ENCODE results near the gene EFCC1. TPM values are rescaled to one million over a fixed set of nuclear protein-coding genes. Genes with fewer than 3 reads are reported as not detected.

The EFCC1 gene
- total RNA-seq, 1 donor from 2014 or later, result not detected

DNA sequence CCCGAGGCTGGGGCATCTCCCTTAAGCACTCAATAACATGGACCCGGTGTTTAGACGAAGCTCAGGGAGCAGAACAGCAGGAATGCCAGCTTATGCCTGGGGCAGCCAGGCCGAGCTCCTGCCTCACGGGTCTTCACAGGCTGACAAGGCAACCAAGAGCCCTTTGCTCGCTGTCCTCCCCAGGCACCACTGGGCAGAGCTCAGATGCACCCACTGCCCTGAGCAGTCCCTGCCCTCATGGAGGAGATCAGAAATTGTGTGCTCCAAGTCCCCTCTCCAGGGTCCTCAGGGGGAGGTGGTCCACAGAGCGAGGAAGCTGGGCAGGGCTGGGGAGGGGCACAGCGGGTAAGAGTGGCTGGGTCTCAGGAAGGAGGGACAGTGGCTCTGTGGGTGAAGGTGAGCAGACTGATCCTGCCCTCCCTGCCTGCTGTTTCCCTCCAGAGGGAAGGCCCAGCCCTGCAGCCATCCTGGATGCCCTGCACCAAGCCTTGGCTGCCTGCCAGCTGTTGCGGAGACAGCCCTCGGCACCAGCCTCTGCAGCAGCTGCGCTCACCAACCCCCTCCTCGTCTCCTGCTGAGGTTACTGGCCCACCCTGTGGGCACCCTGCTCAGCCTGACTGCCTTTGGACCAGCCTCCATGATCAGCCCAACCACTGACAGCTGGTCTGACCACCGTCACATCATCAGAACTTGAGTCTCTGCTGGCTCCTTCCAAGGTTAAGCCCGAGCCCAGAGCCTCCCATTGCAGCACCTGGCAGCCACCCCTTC, 38.4 kb downstream of the EFCC1 start:
- peaks cover 5% of the 10 kb centered on the region for H3K27me3 Mint-ChIP-seq (ENCODE audit: unreplicated experiment)
- peaks cover 22% of the 10 kb centered on the region for H3K36me3 Mint-ChIP-seq (ENCODE audit: unreplicated experiment)
- H3K9me3 Mint-ChIP-seq (ENCODE audit: unreplicated experiment), result peaks cover 3% of the 10 kb centered on the region
- no peak overlapping the region for H3K27ac Mint-ChIP-seq (ENCODE audit: unreplicated experiment)
- TF ChIP-seq, protein P1, sequence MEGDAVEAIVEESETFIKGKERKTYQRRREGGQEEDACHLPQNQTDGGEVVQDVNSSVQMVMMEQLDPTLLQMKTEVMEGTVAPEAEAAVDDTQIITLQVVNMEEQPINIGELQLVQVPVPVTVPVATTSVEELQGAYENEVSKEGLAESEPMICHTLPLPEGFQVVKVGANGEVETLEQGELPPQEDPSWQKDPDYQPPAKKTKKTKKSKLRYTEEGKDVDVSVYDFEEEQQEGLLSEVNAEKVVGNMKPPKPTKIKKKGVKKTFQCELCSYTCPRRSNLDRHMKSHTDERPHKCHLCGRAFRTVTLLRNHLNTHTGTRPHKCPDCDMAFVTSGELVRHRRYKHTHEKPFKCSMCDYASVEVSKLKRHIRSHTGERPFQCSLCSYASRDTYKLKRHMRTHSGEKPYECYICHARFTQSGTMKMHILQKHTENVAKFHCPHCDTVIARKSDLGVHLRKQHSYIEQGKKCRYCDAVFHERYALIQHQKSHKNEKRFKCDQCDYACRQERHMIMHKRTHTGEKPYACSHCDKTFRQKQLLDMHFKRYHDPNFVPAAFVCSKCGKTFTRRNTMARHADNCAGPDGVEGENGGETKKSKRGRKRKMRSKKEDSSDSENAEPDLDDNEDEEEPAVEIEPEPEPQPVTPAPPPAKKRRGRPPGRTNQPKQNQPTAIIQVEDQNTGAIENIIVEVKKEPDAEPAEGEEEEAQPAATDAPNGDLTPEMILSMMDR (IDR thresholded peaks at IDR 0.05; ENCODE audit: partially characterized antibody, unreplicated experiment), result no peak
- no peaks in the 10 kb centered on the region for H3K4me1 Mint-ChIP-seq (ENCODE audit: low read depth, unreplicated experiment)
- no peak overlapping the region for H3K4me3 Mint-ChIP-seq (ENCODE audit: unreplicated experiment)
- DNase-seq, result no peak

DNA sequence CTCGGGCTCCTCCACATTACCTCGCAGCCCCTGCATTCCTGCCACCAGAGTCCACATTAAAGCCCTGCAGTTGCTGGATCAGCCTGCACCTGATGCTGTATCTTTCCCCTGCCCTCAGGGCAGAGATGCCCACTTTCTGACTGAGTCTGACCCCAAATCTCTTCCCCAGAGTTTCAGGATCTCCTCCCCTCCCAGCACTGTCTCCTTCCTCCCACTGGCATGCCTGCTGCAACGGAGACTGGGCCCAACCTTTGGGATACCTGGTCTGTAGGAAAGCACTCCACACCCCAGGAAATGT, 38.9 kb downstream of the EFCC1 start:
- Mint-ChIP-seq H3K27ac (ENCODE audit: unreplicated experiment) (no peak overlapping the region), H3K36me3 (ENCODE audit: unreplicated experiment) (peaks cover 27% of the 10 kb centered on the region), H3K9me3 (ENCODE audit: unreplicated experiment) (peaks cover 7% of the 10 kb centered on the region), H3K4me3 (ENCODE audit: unreplicated experiment) (no peak overlapping the region), H3K4me1 (ENCODE audit: low read depth, unreplicated experiment) (no peaks in the 10 kb centered on the region), H3K27me3 (ENCODE audit: unreplicated experiment) (peaks cover 8% of the 10 kb centered on the region)
- DNase-seq, result no peak
- TF ChIP-seq, protein P1 (IDR thresholded peaks at IDR 0.05; ENCODE audit: partially characterized antibody, unreplicated experiment), result no peak

DNA sequence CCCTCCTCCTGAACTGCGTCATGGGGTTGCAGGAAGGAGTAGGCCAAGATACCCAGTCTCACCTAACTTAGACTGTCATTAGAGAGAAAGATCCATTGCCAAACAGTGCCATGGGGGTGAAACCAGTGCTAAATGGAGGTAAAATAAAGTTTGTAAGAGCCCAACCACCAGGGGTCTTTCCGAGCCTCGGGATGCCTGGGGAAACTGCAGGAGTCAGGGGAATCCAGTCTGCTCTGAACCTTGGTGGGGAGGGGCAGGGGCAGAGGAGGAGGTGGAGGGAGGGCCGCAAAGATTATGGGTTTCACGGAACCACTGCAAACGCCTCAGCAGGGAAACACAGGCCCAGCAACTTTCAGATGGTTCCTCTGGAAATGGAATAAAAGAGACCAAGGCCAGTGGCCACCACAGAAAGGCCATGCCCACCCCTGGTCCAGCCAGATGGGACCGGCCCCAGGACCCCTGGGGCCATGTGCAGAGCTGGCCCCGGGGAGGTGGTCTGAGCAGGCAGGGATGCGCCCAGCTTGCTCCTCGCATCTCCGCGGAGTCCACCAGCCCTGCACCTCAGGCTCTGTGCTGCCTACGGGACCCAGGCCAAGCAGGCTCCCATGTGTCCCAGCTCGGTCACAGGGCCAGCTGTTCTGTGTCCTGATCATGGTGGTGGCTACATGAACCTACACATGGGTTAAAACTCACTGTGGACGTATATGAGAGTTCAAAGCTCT, 39.6 kb downstream of the EFCC1 start:
- peaks cover 27% of the 10 kb centered on the region for H3K36me3 Mint-ChIP-seq (ENCODE audit: unreplicated experiment)
- H3K27ac Mint-ChIP-seq (ENCODE audit: unreplicated experiment), result no peak overlapping the region
- no peaks in the 10 kb centered on the region for H3K4me1 Mint-ChIP-seq (ENCODE audit: low read depth, unreplicated experiment)
- H3K9me3 Mint-ChIP-seq (ENCODE audit: unreplicated experiment), result peaks cover 7% of the 10 kb centered on the region
- DNase-seq, result no peak
- H3K27me3 Mint-ChIP-seq (ENCODE audit: unreplicated experiment), result peaks cover 8% of the 10 kb centered on the region
- TF ChIP-seq, protein P1 (IDR thresholded peaks at IDR 0.05; ENCODE audit: partially characterized antibody, unreplicated experiment), result no peak
- H3K4me3 Mint-ChIP-seq (ENCODE audit: unreplicated experiment), result no peak overlapping the region

DNA sequence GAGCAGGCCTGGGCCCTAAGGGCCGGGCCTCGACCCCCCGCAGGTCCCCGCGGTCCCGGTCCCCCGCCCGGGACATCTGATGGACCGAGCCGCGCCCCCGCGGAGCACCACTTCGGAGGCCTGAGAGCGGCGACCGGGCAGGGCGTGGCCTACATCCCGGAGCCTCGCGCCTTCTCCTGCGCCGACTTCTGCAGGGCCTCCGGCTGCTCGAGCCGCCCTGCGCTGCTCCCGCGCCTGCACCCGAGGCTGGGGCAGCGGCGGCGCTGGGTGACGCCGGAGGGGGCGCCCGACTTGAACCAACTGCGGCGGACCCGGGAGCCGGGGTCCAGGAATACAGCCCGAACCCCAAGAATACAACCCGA, 44.6 kb downstream of the EFCC1 start:
- TF ChIP-seq, protein P1 (IDR thresholded peaks at IDR 0.05; ENCODE audit: partially characterized antibody, unreplicated experiment), result no peak
- H3K4me3 Mint-ChIP-seq (ENCODE audit: unreplicated experiment), result no peak overlapping the region
- no peaks in the 10 kb centered on the region for H3K4me1 Mint-ChIP-seq (ENCODE audit: low read depth, unreplicated experiment)
- peaks cover 39% of the 10 kb centered on the region for H3K36me3 Mint-ChIP-seq (ENCODE audit: unreplicated experiment)
- peaks cover 12% of the 10 kb centered on the region for H3K9me3 Mint-ChIP-seq (ENCODE audit: unreplicated experiment)
- no peak overlapping the region for H3K27ac Mint-ChIP-seq (ENCODE audit: unreplicated experiment)
- H3K27me3 Mint-ChIP-seq (ENCODE audit: unreplicated experiment), result peaks cover 13% of the 10 kb centered on the region
- no peak for DNase-seq

Measured in glutamatergic neuron (in vitro differentiated cells).